HL-60 (cell line): Measurements from ENCODE around the gene AGAP9.

Experiments used
- TF ChIP-seq, protein P1 (sequence below): IDR thresholded peaks from one replicate; pipeline ENCODE4 v1.5.1; 2011; ENCODE audit warnings: low read length, control low read depth, inconsistent platforms; ENCODE audit not compliant: insufficient read depth
- TF ChIP-seq, protein P2 (sequence below): IDR thresholded peaks from 2 replicates; pipeline ENCODE4 v1.6.1; 2012; ENCODE audit warnings: low read depth; ENCODE audit not compliant: insufficient replicate concordance

DNA sequence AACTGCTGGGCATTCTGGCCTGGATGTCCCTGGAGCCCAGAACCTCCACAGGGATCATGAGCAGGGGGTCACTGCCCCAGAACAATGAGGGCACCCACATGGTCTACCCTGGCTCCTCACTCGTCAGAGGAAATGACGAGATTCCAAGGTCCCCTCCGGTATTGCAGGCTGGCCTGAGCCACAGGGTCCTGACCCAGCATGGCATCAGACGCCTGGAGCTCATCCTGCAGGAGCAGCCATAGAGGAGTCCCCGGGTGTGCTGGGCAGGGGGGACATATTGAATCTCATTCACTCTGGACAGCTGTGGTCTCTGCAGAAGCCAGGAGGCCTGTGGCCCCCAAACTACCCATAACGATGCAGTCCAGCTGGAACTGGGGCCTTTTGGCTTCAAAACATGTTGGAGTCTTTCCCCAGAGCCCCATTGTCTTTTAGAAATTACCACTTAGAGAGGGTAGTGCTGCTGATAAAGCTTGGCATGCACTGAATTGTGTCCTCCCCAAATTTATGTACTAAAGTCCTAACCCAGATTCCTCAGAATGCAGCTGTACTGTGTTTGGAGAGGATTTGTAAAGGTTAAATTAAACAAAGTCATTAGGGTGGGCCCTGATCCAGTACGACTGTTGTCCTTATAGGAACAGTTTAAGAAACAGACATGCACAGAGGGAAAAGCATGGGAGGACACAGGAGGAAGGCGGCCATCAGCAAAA lies 67.2 kb downstream of the AGAP9 start:
- TF ChIP-seq, protein P1, sequence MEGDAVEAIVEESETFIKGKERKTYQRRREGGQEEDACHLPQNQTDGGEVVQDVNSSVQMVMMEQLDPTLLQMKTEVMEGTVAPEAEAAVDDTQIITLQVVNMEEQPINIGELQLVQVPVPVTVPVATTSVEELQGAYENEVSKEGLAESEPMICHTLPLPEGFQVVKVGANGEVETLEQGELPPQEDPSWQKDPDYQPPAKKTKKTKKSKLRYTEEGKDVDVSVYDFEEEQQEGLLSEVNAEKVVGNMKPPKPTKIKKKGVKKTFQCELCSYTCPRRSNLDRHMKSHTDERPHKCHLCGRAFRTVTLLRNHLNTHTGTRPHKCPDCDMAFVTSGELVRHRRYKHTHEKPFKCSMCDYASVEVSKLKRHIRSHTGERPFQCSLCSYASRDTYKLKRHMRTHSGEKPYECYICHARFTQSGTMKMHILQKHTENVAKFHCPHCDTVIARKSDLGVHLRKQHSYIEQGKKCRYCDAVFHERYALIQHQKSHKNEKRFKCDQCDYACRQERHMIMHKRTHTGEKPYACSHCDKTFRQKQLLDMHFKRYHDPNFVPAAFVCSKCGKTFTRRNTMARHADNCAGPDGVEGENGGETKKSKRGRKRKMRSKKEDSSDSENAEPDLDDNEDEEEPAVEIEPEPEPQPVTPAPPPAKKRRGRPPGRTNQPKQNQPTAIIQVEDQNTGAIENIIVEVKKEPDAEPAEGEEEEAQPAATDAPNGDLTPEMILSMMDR = no peak
- TF ChIP-seq, protein P2, sequence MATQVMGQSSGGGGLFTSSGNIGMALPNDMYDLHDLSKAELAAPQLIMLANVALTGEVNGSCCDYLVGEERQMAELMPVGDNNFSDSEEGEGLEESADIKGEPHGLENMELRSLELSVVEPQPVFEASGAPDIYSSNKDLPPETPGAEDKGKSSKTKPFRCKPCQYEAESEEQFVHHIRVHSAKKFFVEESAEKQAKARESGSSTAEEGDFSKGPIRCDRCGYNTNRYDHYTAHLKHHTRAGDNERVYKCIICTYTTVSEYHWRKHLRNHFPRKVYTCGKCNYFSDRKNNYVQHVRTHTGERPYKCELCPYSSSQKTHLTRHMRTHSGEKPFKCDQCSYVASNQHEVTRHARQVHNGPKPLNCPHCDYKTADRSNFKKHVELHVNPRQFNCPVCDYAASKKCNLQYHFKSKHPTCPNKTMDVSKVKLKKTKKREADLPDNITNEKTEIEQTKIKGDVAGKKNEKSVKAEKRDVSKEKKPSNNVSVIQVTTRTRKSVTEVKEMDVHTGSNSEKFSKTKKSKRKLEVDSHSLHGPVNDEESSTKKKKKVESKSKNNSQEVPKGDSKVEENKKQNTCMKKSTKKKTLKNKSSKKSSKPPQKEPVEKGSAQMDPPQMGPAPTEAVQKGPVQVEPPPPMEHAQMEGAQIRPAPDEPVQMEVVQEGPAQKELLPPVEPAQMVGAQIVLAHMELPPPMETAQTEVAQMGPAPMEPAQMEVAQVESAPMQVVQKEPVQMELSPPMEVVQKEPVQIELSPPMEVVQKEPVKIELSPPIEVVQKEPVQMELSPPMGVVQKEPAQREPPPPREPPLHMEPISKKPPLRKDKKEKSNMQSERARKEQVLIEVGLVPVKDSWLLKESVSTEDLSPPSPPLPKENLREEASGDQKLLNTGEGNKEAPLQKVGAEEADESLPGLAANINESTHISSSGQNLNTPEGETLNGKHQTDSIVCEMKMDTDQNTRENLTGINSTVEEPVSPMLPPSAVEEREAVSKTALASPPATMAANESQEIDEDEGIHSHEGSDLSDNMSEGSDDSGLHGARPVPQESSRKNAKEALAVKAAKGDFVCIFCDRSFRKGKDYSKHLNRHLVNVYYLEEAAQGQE = no peak
